Ramos (cell line): ENCODE data around the gene ARHGEF39.

Experiments
- in situ Hi-C: fragments of 300-500 bp; cut with MboI; formaldehyde crosslinking; loops from one replicate; pipeline ENCODE4 v1.14.3; 2022; ENCODE audit warnings: low sequenced_read_pairs; ENCODE audit not compliant: unreplicated experiment

Gene ARHGEF39

GRCh38 chr9:35691757-35692301 lies 26.8 kb upstream of the ARHGEF39 start:
- in situ Hi-C loops, result no loop called here

DNA sequence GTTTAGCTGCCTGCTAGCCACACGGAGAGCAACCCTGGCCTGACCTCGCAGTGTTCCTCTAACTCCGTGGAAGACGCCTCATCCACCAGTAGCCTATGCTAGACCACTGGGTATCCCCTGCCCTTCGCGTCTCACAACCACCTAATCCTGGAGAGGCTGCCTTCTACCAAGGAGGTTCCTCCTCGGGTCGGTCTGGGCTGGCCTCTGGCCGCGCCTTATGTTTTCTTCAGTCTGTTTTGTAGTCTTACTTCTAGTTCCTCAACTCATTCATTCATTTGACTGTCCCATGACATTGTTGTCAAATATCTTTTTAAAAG lies 26.3 kb upstream of the ARHGEF39 start:
- in situ Hi-C loops, result no loop called here

DNA sequence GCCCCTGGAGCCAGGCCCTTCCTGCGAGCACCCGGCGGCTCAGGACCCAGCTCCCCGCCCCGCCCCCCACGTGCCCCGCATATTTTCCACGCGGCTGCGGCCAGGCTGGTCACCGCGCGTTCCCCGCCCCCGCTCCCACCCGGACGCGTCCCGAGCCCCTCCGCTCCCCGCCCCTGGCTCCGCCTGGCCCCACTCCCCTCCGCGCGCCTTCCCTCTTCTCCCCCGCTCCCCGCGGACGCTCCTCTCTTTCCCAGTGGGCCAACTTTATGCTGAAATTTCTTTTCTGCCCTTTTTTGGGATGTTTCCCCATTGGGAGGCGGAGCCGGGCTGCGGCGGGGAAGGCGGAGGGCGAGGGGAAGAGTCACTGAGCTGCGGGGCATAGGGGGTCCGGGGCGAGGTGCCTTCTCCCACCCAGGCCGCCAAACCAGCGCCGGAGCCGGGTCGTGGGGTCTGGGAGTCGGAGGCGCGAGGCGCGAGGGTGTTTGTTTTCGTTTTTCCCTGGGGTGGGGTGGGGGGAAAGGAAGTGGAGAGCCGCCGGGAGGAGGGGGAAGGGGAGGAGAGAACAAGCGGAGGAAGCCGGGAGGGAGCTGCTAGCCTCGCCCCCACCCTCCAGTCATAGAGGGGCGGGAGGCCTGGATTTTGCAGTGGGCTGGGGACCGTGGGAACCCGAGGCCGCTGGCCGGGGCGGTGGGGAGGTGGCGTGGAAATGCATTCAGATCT lies 25.8 kb upstream of the ARHGEF39 start:
- in situ Hi-C loops, result no loop called here

DNA sequence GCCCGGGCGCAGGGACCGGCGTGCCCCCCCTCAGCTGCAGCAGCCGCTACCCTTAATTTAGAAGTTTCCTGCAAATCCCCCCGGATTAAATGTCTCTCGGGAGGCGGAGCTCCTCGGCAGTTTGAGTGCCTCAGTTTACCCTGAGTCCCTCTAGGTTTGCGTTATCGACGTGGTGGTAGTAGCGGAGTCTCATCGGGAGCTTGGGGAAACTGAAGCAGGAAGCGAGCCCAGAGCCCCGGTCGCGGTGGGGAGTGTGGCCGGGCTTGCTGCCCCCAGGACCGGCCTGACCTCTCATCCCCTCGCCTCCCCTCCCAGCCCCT lies 25.3 kb upstream of the ARHGEF39 start:
- in situ Hi-C loops, result no loop called here

- in situ Hi-C loops, result no loop called here
Measured at GRCh38 chr9:35689542-35690293, 24.7 kb upstream of the ARHGEF39 start, which contains the start of gene TPM2. Gene TPM2 (minus strand): TSS chr9:35689925. CDS start chr9:35689817, 108 bp downstream.

DNA sequence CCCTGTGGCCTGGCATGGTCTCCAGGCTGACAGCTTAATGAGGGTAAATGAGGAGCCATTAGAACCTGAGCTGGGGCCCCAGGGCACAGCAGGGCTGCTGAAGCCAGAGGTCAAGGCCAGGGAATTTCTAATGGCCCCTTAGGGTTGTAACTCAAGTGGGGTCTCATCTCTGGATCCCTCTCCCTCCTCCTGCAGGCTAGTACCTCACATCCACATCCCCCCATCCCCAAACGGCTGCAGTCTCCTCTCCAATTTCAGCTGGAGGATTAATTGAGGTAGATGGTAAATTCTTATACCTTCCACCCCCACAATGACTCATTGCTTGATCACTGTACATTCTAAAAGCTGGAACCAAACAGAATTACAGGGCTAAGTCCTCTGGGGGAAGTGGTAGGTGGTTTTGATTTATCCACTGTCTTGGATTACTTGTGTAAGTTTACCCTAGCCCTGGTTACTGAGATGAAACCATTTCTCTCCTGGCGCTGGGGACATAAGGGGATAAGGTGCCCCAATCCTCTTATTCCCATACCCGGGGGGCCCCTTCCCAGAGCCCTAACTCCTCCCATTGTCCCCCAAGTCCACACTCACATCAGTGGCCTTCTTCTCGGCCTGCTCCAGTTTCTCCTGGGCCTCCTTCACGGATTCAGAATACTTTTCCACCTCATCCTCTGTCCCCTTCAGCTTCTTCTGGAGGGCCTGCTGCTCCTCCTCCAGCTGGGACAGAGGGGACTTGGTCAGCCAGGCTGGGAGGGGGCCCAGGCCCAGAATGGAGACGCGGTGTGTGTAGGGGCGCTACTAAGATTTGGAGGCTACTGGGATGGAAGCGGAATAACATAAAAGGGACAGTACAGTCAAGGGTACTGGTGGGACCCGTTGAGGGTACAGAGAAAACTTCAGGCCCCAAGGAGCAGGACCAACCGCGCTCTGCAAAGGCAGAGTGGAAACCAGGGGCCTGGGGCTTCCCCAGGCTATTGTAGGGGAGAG lies 23.9 kb upstream of the ARHGEF39 start:
- in situ Hi-C loops, result no loop called here

DNA sequence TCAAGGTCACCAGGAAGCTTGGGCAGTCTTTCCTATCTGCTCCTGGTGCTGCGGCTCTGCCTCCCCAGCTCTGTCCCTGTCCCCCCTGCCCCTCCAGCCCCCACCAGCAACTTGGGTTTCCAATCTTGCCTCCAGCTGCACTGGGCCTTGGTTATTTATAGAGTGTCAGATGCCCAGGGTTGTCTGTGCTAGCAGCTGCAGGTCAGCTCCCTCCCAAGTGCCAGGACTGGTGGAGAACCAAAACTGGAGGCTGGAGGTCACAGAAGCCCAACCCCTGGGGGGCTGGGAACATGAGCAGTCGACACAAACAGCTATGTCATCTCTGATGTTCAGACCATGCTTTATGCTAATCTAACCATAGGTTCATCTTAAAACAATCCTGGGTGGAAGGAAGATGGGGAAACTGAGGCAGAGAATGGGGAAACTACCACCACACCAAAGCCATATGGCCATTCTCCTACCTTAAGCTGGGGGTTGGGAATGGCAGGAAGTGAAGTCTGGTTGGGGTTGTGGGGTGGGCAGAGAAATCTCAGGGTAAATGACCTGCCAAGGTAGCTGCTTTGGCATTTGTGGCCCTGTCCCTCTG lies 23.1 kb upstream of the ARHGEF39 start:
- in situ Hi-C loops, result no loop called here

DNA sequence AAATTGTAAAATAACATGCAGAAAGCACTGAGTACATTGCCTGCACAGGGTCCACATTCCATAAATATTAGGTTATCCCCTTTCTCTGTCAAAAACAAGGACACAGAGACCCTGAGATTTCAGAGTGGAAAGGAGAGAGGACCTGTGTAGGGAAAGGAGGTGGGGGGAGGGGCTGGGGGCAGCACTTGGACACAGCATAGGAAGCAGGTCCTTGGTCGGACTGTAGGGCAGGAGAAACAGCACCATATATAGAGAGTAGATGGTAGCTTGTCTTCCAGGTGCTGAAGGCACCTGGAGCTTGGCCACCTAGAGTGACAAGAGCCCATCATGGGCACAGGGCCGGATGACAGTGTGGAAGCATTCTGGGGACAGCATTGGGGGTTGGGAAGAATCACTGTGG lies 22.3 kb upstream of the ARHGEF39 start:
- in situ Hi-C loops, result no loop called here

DNA sequence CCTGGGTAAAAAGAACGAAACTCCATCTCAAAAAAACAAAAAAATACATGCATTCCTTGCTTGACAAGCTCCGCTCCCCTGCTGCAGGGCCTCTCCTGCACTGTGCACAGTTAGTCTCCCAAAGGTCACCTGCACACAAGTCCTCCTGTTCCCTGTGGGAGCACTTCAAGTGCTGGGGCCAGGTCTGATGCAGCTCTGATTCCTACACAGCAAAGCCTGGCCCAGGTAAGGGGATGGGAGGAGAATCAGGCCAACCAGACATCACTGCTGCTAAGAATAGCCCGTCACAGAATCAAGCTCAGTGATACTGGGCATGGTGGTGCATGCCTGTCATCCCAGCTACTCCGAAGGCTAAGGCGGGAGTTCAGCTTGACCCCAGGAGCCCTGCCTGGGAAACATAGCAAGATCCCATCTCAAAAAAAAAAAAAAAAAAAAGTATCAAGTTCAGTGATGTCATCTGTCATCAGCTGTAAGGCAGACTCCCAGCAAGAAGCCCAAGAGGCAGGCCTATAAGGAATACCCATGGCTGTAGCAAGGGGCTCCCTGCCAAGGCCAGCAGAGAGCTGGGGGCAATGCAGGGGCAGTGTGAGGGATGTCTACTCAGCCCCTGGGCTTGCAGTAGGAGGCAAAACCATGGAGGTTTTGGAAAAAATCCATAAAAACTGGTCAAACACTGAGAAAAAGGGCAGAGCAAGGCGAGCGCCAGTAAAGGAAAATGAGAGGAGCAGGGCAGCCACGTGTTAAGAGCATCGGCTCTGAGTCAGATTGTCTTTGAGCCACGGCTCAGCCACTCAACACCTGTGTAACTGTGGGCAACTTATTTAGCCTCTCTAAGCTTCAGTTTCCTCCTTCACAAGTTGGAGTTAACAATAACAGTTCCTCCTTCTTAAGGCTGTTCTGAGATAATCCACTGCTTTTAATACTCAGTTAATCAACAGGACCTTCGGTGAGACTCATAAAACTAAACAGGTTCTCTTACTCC lies 21.5 kb upstream of the ARHGEF39 start:
- in situ Hi-C loops, result no loop called here

GRCh38 chr9:35685506-35685905 lies 20.5 kb upstream of the ARHGEF39 start:
- in situ Hi-C loops, result no loop called here

- in situ Hi-C loops, result no loop called here
Measured at GRCh38 chr9:35684921-35685320, 19.9 kb upstream of the ARHGEF39 start.

DNA sequence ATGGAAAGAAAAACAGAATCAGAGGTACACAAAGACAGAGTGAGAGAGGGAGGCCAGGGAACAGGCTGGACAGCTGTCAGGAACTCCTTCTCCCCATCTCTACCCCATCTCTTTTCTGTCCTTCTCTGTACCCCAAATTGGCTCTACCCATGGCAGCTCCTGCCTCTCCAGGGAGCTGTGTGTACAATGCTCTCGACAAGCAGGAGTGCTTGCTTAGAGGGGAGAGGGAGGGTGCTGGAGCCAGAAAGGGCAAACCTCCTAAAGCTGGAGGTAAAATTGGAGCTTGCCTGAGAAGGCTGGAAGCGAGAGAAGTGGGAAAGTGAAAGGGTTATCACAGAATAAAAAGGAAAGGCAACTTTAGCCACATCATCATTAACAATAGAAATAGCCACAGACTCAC lies 18.3 kb upstream of the ARHGEF39 start:
- in situ Hi-C loops, result no loop called here

DNA sequence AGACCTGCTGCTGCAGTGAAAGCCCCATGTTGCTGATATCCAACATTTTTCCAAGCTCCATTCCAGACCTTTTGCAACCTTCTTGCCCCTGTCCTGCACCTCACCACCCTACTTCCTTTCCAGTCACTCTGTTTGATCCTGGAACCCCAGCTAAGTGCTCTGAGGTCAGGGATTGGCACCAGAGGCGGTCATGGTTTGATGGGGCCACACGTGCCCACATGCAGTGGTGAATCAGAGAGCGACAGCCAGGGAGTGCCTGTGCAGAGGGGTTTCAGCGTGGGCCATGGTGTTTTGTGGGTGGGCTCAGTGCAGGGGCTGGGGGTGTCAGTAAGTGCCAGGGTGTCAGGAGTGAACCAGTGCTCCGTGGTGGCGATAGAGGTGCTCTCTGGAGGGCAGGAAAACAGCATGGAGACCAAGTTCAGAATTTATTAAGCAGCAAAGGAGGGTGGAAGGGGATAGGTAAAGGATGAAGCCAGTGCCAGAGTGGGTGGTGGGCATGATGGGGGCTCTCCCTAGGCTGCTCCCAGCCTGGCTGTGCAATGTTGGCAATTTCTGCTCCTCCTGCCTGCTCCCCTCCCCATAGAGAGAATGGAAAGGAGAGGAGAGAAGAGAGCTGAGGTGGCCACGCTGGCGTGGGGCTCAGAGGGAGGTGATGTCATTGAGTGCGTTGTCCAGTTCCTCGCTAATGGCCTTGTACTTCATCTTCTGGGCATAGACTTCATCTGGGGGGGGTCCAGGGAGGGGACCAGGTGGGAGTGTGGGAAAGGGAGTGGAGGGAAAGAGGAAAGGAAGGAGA lies 17.7 kb upstream of the ARHGEF39 start:
- in situ Hi-C loops, result no loop called here

GRCh38 chr9:35682051-35682450 lies 17.1 kb upstream of the ARHGEF39 start:
- in situ Hi-C loops, result no loop called here

- in situ Hi-C loops, result no loop called here
Measured at GRCh38 chr9:35681341-35682002, 16.5 kb upstream of the ARHGEF39 start.

DNA sequence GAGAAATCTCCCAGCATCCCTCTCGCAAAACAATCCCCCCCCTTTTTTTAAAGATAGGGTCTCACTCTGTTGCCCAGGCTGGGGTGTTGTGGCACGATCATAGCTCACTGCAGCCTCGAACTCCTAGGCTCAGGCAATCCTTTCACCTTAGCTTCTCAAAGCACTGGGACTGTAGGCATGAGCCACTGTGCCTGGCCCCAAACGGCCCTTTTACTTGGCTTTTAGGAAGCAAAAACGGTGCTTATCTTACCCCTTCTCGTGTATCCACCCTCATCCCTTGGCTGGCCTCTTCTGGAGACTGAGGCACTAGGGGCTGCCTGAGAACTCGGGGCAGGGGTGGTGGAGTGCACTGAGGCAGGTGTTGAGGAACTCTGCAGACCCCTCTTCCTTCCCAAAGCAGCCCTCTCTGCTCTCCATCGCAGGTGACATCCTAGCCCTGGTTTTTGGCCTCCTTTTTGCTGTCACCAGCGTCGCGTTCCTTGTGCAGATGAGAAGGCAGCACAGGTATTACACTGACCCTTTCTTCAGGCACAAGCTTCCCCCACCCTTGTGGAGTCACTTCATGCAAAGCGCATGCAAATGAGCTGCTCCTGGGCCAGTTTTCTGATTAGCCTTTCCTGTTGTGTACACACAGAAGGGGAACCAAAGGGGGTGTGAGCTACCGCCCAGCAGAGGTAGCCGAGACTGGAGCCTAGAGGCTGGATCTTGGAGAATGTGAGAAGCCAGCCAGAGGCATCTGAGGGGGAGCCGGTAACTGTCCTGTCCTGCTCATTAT lies 15.5 kb upstream of the ARHGEF39 start:
- in situ Hi-C loops, result no loop called here

DNA sequence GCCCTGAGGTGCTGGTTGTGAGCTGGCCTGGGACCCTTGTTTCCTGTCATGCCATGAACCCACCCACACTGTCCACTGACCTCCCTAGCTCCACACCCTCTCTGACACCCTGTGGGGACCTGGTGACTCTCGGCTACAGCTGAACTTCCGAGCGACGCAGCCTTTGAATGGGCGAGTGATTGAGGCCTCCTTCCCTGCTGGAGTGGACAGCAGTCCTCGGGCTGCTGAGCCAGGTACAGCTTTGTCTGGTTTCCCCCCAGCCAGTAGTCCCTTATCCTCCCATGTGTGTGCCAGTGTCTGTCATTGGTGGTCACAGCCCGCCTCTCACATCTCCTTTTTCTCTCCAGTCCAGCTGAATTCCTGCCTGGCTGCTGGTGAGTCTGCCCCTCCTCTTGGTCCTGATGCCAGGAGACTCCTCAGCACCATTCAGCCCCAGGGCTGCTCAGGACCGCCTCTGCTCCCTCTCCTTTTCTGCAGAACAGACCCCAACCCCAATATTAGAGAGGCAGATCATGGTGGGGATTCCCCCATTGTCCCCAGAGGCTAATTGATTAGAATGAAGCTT lies 14.9 kb upstream of the ARHGEF39 start:
- in situ Hi-C loops, result no loop called here
